ENCODE data around the gene NPIPB6.
A peak's percentile ranks its signal among the peaks of the same experiment; 100 is the strongest.
"Not testable (repeated sequence)": the region's sequence is repeated elsewhere in the genome, so short reads cannot be mapped to it uniquely, and the experiment has no call there.

NPIPB6 gene

GRCh38 chr16:28363408-28363807 lies at the start of gene NPIPB6:
TSS of gene NPIPB6 (minus strand) at chr16:28363508. CDS start at chr16:28362822, 686 bp downstream.
- DNase-seq, result not testable (repeated sequence)

GRCh38 chr16:28403220-28404072 lies 40.1 kb upstream of the NPIPB6 start, which contains the start of gene EIF3CL:
TSS of gene EIF3CL (minus strand) at chr16:28403841. CDS start at chr16:28403618, 223 bp downstream.
- not testable (repeated sequence) for DNase-seq

GRCh38 chr16:28392054-28392453 lies 28.7 kb upstream of the NPIPB6 start:
- not testable (repeated sequence) for DNase-seq

- DNase-seq, result not testable (repeated sequence)
These were observed 19.0 kb upstream of the NPIPB6 start for GRCh38 chr16:28382177-28382867.

GRCh38 chr16:28377822-28378221 lies 14.5 kb upstream of the NPIPB6 start:
- DNase-seq, result not testable (repeated sequence)

- DNase-seq, result not testable (repeated sequence)
These were observed 13.9 kb upstream of the NPIPB6 start for GRCh38 chr16:28377108-28377625.

- DNase-seq, result not testable (repeated sequence)
These were observed 11.8 kb upstream of the NPIPB6 start for GRCh38 chr16:28375115-28375514.

GRCh38 chr16:28374281-28374680 lies 11.0 kb upstream of the NPIPB6 start:
- not testable (repeated sequence) for DNase-seq

GRCh38 chr16:28367926-28368325 lies 4.6 kb upstream of the NPIPB6 start:
- not testable (repeated sequence) for DNase-seq

- not testable (repeated sequence) for DNase-seq
These were observed 1.2 kb upstream of the NPIPB6 start for GRCh38 chr16:28364268-28365173.

GRCh38 chr16:28362600-28362999 lies 708 bp downstream of the NPIPB6 start:
- DNase-seq, result not testable (repeated sequence)

GRCh38 chr16:28338230-28338629 lies 25.1 kb downstream of the NPIPB6 start:
- not testable (repeated sequence) for DNase-seq

GRCh38 chr16:28336940-28337710 lies 26.2 kb downstream of the NPIPB6 start:
- not testable (repeated sequence) for DNase-seq

- DNase-seq, result not testable (repeated sequence)
These were observed 27.6 kb downstream of the NPIPB6 start for GRCh38 chr16:28335678-28336077.

- DNase-seq, result not testable (repeated sequence)
These were observed 30.7 kb downstream of the NPIPB6 start for GRCh38 chr16:28332632-28333031.

GRCh38 chr16:28330981-28331380 lies 32.3 kb downstream of the NPIPB6 start:
- not testable (repeated sequence) for DNase-seq

- not testable (repeated sequence) for DNase-seq
These were observed 33.1 kb downstream of the NPIPB6 start for GRCh38 chr16:28330232-28330631.

GRCh38 chr16:28326881-28327610 lies 36.3 kb downstream of the NPIPB6 start:
- peak; percentile 43 for DNase-seq

GRCh38 chr16:28324887-28325279 lies 38.4 kb downstream of the NPIPB6 start:
- DNase-seq, result no peak

- DNase-seq, result no peak
These were observed 38.9 kb downstream of the NPIPB6 start for GRCh38 chr16:28324235-28324886.
